ENCODE results near the gene TMEM61.
A peak's percentile ranks its signal among the peaks of the same experiment; 100 is the strongest.
"Not testable (repeated sequence)": the region's sequence is repeated elsewhere in the genome, so short reads cannot be mapped to it uniquely, and the experiment has no call there.

Gene TMEM61

GRCh38 chr1:54980528-54981241 lies at the start of gene TMEM61:
Gene TMEM61 (plus strand): TSS chr1:54980628. CDS start chr1:54981066, 438 bp downstream.
- DNase-seq: no peak

GRCh38 chr1:54931275-54931840 lies 49.1 kb upstream of the TMEM61 start:
- no peak for DNase-seq

DNA sequence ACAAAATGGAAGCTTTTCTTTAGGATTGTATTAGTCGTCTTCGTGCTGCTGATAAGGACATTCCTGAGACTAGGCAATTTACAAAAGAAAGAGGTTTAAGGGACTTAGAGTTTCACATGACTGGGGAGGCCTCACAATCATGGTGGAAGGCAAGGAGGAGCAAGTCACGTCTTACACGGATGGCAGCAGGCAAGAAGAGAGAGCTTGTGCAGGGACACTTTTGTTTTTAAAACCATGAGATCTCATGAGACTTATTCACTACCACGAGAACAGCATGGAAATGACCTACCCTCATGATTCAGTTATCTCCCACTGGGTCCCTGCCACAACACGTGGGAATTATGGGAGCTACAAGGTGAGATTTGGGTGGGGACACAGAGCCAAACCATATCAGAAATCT lies 46.3 kb upstream of the TMEM61 start:
- DNase-seq: not testable (repeated sequence)

DNA sequence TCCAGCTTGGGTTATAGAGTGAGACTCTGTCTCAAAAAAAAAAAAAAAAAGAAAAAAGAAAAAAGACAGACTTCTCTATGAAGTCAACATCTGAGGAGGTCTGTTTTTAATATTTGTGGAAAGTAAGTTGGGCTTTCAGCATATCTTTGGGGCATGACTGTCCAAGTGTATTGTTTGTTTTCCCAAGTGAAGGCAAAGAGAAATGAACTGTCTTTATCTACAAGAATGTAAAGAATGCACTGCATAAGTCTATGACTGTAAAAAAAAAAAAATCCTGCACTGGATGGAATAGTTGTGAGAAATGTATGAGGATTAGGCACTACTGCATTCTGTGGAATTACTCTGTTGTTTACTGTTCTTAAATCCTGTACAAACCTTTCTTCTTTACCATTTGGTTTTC lies 45.6 kb upstream of the TMEM61 start:
- no peak for DNase-seq

- no peak for DNase-seq
These were observed 43.6 kb upstream of the TMEM61 start for GRCh38 chr1:54936791-54937190.

- no peak for DNase-seq
These were observed 43.0 kb upstream of the TMEM61 start for GRCh38 chr1:54937469-54937868.

DNA sequence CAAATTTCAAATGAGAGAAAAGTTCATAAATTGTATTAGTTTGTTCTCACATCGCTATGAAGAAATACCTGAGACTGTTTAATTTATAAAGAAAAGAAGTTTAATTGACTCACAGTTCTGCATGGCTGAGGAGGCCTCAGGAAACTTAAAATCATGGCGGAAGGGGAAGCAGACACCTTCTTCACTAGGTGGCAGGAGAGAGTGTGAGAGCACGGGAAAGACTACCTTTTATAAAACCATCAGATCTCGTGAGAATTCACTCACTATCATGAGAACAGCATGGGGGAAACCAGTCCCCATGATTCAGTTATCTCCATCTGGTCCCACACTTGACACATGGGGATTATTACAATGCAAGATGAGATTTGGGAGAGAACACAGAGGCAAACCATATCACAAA lies 41.5 kb upstream of the TMEM61 start:
- not testable (repeated sequence) for DNase-seq

DNA sequence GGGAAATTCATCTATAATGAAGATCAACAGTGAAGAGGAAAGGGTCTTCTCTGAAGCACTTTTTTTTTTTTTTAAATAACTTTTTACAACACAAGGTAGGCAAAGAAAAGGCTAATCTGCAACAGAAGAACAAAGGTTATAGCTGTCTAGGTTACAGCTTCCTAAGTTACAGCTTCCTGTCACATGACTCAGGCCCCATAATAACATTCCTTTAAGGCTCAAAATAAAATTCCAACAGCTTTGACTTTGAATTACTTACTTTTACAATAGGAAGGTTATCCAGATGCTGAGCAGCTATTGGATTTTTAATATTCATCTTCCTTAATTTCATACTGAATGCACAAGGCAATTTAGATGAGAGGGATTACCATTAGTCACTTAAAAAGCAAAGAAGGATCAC lies 40.4 kb upstream of the TMEM61 start:
- DNase-seq: no peak

DNA sequence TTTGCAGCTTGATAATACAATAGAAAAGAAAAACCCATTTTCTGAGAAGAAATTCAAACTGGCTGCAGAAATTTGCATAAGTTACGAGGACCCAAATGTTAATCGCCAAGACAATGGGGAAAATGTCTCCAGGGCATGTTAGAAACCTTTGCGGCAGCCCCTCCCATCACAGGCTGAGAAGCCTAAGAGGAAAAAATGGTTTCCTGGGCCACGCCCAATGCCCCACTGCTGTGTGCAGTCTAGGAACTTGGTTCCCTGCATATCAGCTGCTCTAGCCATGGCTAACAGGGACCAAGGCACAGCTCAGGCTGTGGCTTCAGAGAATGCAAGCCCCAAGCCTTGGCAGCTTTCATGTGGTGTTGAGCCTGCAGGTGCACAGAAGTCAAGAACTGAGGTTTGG lies 37.5 kb upstream of the TMEM61 start:
- DNase-seq: no peak

- peak; percentile 43 for DNase-seq
These were observed 35.6 kb upstream of the TMEM61 start for GRCh38 chr1:54944610-54945392.

GRCh38 chr1:54945393-54945936 lies 35.0 kb upstream of the TMEM61 start:
- no peak for DNase-seq

DNA sequence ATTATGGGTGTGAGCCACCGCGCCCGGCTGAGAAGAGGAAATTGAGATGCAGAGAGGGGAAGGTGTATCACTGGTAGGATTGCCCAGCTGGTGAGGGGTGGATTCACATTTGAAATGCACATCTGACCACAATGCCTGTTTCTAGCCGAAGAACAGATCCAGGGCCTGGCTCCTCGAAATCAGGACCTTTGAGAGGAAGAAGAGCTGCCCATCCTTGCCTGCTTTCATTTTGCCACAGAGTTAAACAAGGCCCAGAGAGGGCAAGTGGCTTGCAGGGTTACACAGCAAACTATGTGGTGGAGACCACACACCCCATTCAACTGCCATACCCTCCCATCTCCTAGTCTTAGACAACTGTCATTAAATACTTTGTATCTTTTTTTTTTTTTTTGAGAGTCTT lies 32.9 kb upstream of the TMEM61 start:
- DNase-seq: no peak

DNA sequence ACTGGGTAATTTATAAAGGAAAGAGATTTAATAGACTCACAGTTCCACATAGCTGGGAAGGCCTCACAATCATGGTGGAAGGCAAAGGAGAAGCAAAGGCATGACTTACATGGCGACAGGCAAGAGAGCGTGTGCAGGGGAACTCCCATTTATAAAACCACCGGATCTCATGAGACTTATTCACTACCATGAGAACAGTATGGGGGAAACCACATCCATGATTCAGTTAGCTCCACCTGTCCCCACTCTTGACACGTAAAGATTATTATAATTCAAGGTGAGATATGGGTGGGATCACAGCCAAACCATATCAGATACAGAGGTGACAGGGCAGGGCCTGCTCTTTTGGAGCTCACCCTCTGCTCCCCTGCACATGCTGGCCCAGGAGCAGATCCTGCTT lies 31.4 kb upstream of the TMEM61 start:
- DNase-seq: no peak

DNA sequence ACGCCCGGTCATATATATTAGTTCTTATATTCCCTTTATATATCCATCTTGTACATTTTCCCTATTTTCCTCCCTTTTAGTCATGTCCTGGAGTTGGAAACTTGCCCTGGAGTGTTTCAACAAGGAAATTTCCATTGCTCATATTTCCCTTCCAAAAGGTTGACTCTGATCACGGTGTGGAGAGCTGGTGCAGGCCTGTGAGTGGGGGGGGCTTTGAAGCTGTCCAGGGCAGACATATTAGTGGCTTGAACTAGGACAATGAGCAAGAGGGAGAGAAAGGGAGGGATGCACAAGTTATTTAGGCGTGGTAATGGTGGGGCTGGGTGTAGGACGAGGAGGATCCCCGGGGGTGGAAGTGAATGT lies 30.4 kb upstream of the TMEM61 start:
- no peak for DNase-seq

GRCh38 chr1:54950369-54951163 lies 29.9 kb upstream of the TMEM61 start:
- DNase-seq: peak; percentile 67

GRCh38 chr1:54951810-54952226 lies 28.6 kb upstream of the TMEM61 start:
- DNase-seq: no peak

DNA sequence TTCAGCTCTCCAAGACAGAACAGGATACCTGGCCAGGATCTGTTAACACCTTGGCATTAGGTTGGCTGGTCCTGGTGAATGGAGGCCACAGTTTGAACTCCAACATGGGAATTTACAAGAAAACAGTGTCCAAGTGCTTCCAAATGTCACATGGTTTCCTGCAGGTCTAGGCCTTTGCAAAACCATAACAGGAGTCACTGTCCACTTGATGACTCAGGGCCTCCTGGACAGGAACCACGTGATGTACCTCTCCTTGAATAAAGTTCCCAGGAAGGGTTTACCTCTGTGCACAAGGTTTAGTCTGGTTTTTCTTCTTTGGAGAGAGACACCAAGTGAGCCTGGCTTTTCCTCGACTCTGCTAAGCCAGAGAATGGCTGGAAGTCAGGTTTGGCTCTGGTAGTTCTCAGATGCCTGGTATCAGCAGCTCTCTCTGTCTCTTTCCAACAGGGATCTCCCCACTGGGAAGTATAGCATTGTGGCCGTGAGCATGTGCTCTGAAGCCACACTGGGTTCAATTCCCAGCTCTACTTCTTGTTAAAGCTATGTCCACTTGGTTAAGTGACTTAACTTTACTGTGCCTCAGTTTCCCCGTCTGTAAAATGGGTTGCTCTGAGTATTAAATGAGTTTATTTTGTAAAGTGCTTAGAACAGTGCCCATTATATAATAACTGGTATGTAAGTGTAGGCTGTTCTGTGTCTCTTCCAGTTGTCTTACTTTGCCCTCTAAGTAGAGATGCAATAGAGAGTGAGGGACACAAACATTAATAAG lies 27.3 kb upstream of the TMEM61 start:
- no peak for DNase-seq

DNA sequence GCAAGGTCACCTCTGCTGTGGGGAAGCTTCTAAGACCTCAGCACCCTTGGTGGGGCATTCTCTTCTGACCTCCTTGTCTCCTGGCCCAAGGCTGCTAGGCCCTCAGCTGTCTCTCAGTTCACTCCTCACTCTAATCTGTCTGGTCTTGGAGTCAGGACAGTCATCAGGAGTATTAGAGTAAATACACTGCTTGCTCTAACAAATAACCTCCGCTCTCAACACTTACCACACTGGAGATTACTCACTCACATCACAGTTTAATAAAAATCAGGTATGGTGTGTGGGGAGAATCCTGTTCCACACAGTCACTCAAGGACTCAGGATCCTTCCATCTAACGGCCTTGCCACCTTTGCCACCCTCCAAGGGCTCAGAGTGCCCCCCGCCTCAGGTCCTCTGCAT lies 26.6 kb upstream of the TMEM61 start:
- no peak for DNase-seq

GRCh38 chr1:54955359-54955758 lies 25.1 kb upstream of the TMEM61 start:
- no peak for DNase-seq

DNA sequence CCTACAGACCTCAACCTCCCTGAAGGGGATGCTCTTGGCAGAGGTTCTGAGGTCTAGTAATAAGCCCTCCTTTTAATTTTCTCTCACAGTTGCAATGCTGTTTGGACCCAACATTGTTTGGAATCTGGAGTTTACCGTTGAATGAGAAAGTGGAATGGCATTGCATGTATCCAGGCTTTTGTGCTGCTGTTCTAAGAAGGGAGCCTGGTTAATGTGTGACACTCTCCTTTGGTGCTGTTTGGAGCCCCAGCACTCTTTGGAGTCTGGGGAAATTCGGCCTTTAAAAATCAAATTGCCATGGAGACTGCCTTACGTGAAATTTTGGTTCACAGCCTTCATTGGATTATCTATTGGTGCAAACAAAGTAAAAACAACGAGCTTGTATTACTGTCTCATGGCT lies 23.7 kb upstream of the TMEM61 start:
- DNase-seq: no peak

DNA sequence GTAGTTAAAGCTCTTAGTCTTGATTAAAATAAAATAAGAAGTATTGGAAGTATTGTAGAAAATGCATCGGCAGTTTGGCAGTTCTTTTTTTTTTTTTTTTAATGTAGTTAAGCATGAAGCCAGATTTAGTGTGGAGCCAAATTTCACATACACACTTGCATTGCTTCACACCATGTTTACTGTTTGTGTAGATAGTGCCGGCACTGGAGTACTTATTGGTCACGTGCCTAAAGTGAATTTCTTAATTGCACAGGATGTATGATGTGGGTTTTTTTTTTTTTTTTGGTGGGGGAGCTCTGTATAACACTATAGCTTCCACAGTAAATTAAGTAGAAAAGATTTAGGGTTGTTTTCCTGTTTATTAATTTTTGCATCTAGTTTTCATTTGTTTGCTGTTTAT lies 21.2 kb upstream of the TMEM61 start:
- DNase-seq: no peak
